Mucosa of descending colon (tissue), 3 donors: ENCODE results near the gene FHDC1. TPM values are rescaled to one million over a fixed set of nuclear protein-coding genes. Genes with fewer than 3 reads are reported as not detected.

Source experiments
- ATAC-seq: fragments of 200-7000 bp; cut with Tn5 transposase; one replicate; pipeline ENCODE4 v1.9.1; 2020; ENCODE audit warnings: mild to moderate bottlenecking, moderate library complexity
- DNase-seq, 3 donors: peaks; one replicate each; pipeline ENCODE4 v3.0.0-alpha.2; 2020
- H3K36me3 ChIP-seq: fragments of 200-600 bp; one replicate; pipeline ENCODE4 v1.8.0; 2021; ENCODE audit warnings: low read depth, mild to moderate bottlenecking
- H3K4me1 ChIP-seq: fragments of 200-600 bp; one replicate; pipeline ENCODE4 v1.8.0; 2021; ENCODE audit warnings: low read depth, mild to moderate bottlenecking
- H3K4me3 ChIP-seq: fragments of 200-600 bp; one replicate; pipeline ENCODE4 v1.8.0; 2021; ENCODE audit warnings: mild to moderate bottlenecking
- H3K9me3 ChIP-seq: fragments of 200-600 bp; one replicate; pipeline ENCODE4 v1.8.0; 2021; ENCODE audit warnings: mild to moderate bottlenecking
- intact Hi-C, 2 donors: fragments of 100-400 bp; cut with DNase I in 1 of 2; cut with micrococcal nuclease in 1 of 2; formaldehyde crosslinking; loops; one replicate each; pipeline versions ENCODE4 v1.11.0 to v1.11.1; 2022; cut with DNase I, micrococcal nuclease
- total RNA-seq, 3 donors: library from RNA; stranded (reverse); fragmentation: NEBNext Ultra II Directional in 2 of 3; extraction: Animal tissue kit (Norgen Biotek cat#: 25700) in 2 of 3; gene quantifications; one replicate each; pipeline versions ENCODE4 v1.2.1 to v1.2.4, GENCODE V29; 2021 to 2023
- TF ChIP-seq, protein P1 (sequence below): fragments of 200-600 bp; IDR thresholded peaks from one replicate; pipeline ENCODE4 v1.8.0; 2022; ENCODE audit warnings: antibody characterized with exemption, mild to moderate bottlenecking
- donor health status: DM: no; HTN: no; CAD: no; lungs with moderate emphysema.
- donor health status: DM: no; HTN: no; CAD: no.
- donor health status: DM: no; HTN: yes; CAD: no.

Gene FHDC1
- total RNA-seq, 3 donors from 2014 or later: 8.8 to 16.1 (median 14.1) TPM

DNA sequence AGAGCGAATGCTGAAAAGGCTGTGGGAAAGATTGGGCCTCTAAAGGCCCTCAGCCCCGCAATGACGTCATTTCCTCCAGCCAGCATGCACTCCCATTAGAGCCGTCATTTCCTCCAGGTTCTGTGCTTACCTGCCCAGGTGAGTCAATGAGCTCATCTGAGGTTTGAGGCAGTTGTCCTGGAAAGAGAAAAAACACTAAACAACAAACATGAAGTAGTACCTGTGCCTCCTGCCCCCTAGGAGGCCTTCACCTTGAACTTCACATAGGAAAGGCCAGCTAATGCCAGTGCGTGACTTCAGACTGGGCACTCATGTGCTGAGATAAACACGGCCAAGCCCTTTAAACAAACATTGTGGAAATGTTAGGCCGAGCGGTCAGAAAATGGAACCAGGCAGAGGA lies 55.9 kb downstream of the FHDC1 start:
- Histone ChIP-seq H3K4me1 (no peaks in the 10 kb centered on the region), H3K9me3 (no peaks in the 10 kb centered on the region), H3K4me3 (no peak overlapping the region), H3K36me3 (no peaks in the 10 kb centered on the region)
- TF ChIP-seq, protein P1, sequence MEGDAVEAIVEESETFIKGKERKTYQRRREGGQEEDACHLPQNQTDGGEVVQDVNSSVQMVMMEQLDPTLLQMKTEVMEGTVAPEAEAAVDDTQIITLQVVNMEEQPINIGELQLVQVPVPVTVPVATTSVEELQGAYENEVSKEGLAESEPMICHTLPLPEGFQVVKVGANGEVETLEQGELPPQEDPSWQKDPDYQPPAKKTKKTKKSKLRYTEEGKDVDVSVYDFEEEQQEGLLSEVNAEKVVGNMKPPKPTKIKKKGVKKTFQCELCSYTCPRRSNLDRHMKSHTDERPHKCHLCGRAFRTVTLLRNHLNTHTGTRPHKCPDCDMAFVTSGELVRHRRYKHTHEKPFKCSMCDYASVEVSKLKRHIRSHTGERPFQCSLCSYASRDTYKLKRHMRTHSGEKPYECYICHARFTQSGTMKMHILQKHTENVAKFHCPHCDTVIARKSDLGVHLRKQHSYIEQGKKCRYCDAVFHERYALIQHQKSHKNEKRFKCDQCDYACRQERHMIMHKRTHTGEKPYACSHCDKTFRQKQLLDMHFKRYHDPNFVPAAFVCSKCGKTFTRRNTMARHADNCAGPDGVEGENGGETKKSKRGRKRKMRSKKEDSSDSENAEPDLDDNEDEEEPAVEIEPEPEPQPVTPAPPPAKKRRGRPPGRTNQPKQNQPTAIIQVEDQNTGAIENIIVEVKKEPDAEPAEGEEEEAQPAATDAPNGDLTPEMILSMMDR: no peak
- DNase-seq (peak in 1 of 3 donors; percentile 28), ATAC-seq (peak; percentile 73)
- intact Hi-C loops: no loop called here

DNA sequence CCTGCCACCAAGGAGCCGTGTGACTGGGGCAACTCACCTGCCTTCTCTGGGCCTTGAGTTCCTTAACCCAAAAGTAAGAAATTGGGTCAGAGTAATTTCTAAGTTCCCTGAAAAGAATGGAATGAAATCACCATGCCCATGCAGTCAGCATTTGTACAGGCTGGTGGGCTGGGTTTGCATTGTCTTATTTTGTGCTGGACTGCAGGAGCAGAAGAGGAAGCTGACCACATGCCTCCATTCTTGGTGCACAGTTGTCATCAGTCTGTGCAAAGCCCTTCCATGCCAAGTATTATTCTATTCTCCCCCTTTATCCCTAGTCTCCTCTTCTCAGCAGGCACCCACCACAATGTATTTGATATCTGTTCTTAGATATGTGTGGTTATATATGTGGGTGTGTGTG lies 56.3 kb downstream of the FHDC1 start:
- no peaks in the 10 kb centered on the region for H3K36me3 ChIP-seq
- no peak overlapping the region for H3K4me3 ChIP-seq
- intact Hi-C loops: no loop called here
- ATAC-seq (no peak), DNase-seq (no peak)
- H3K9me3 ChIP-seq: no peaks in the 10 kb centered on the region
- TF ChIP-seq, protein P1: no peak
- H3K4me1 ChIP-seq: no peaks in the 10 kb centered on the region

DNA sequence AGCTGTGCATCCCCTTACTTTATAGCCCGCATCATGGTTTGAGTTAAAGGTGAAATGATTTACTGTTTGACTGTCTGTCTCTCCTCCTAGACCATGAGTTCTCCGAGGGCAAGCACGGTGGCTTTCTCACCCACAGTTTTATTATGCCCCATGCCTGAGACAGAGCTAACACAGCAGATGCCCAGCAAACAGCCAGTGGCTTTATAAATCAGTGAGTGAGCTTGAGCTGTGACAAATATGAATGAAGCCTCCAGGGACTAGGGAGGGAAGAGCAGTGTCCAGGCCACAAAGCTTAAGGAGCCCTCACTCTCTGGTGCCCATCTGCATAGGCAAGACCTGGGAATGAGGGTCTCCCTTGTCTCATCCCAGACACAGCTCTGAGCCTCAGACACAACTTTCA lies 57.9 kb downstream of the FHDC1 start:
- TF ChIP-seq, protein P1: no peak
- Histone ChIP-seq H3K4me1 (no peaks in the 10 kb centered on the region), H3K9me3 (no peaks in the 10 kb centered on the region), H3K36me3 (no peaks in the 10 kb centered on the region), H3K4me3 (no peak overlapping the region)
- DNase-seq (no peak), ATAC-seq (no peak)
- intact Hi-C loops: no loop called here

DNA sequence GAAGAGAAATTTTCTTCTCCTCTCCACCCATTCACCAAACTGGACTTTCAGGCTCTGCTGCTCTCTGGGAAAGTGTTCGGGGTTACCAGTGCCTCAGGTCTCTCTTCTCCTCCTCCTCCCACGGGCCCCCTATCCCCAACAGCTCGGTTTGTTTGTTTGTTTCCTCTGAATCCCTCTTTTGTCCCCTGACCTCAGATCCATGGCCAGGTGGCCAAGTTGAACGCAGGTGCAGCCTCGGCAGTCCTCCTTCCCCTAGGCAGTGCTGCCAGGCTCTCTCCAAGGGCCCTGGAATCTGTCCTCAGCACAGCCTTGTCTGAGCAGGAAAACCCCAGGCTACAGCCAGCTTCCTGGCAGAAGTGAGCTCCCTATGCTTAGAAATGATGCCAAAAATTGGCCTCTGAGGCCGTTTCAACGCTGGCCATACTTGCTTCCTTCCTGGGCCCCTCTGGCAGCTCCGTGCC lies 60.0 kb downstream of the FHDC1 start:
- H3K9me3 ChIP-seq: no peaks in the 10 kb centered on the region
- no peak overlapping the region for H3K4me3 ChIP-seq
- intact Hi-C loops: no loop called here
- TF ChIP-seq, protein P1: no peak
- ATAC-seq: no peak
- H3K36me3 ChIP-seq: no peaks in the 10 kb centered on the region
- DNase-seq: no peak
- H3K4me1 ChIP-seq: no peaks in the 10 kb centered on the region

DNA sequence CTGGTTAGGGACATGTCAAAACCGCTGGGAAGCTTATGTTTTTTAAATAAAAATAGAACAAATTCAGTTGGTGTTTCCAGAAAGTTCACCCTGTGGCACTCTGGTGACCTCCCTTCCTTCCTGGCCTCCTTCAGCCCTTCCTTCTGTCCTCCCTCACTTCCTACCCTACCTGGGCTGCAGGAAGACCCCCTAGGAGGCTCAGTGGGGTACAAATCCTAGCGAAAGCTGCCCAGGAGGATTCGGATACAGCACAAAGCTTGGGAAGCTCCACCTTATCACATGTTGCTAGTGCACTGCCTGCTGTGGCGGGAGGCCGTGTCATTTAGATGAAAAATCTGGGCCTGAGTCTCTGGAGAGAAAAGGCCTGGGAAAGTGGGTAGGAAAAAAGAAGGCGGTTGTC lies 60.5 kb downstream of the FHDC1 start:
- no peaks in the 10 kb centered on the region for H3K4me1 ChIP-seq
- no peak for DNase-seq
- intact Hi-C loops: no loop called here
- no peak for ATAC-seq
- TF ChIP-seq, protein P1: no peak
- no peak overlapping the region for H3K4me3 ChIP-seq
- no peaks in the 10 kb centered on the region for H3K9me3 ChIP-seq
- H3K36me3 ChIP-seq: no peaks in the 10 kb centered on the region

DNA sequence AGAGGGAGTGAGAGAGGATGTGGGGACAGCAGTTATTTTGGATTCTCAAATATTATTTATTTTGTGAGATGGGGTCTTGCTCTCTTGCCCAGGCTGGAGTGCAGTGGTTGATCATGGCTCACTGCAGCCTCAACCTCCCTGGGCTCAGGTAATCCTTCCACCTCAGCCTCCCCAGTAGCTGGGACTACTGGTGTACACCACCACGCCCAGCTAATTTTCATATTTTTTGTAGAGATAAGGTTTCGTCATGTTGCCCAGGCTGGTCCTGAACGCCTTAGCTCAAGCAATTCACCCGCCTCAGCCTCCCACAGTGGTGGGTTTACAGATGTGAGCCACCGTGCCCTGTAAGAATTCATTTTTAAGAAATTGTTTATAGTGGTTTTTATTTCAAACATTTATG lies 61.2 kb downstream of the FHDC1 start:
- H3K9me3 ChIP-seq: no peaks in the 10 kb centered on the region
- ATAC-seq: no peak
- H3K36me3 ChIP-seq: no peaks in the 10 kb centered on the region
- H3K4me3 ChIP-seq: no peak overlapping the region
- intact Hi-C loops: no loop called here
- H3K4me1 ChIP-seq: no peaks in the 10 kb centered on the region
- no peak for DNase-seq
- TF ChIP-seq, protein P1: no peak
